ENCODE results near the gene HSPBAP1. TPM values are rescaled to one million over a fixed set of nuclear protein-coding genes. Genes with fewer than 3 reads are reported as not detected.

Gene HSPBAP1
- total RNA-seq, 2 experiments from 2014 or later: 4.4 to 5.9 TPM

GRCh38 chr3:122799322-122799721 lies 5.7 kb upstream of the HSPBAP1 start:
- ChIA-PET CTCF (no interaction called here), POLR2A (no interaction called here)

GRCh38 chr3:122797291-122797690 lies 3.7 kb upstream of the HSPBAP1 start:
- POLR2A ChIA-PET: no interaction called here
- CTCF ChIA-PET: interaction anchor here (1.6 kb wide), 1 partner anchor 42 kb away, joined by 8 read pairs; no protein-coding TSS in a partner anchor
- H3K4me3 Mint-ChIP-seq: no peak overlapping the region

More at GRCh38 chr3:122799322-122799721, 5.7 kb upstream of the HSPBAP1 start:
- ATAC-seq (no peak), DNase-seq (no peak)
- no peaks in the 10 kb centered on the region for H3K36me3 Mint-ChIP-seq (ENCODE audit: low read depth)
- H3K27me3 Mint-ChIP-seq (ENCODE audit: low read depth): no peaks in the 10 kb centered on the region
- no peak overlapping the region for H3K4me3 Mint-ChIP-seq
- H3K27ac Mint-ChIP-seq: no peak overlapping the region
- H3K9me3 Mint-ChIP-seq (ENCODE audit: insufficient read depth): no peaks in the 10 kb centered on the region
- H3K4me1 Mint-ChIP-seq (ENCODE audit: low read depth): peaks cover 17% of the 10 kb centered on the region

GRCh38 chr3:122795674-122796195 lies 2.1 kb upstream of the HSPBAP1 start:
- Mint-ChIP-seq H3K4me3 (peak overlapping the region; percentile 67), H3K9me3 (ENCODE audit: insufficient read depth) (no peaks in the 10 kb centered on the region), H3K27ac (no peak overlapping the region), H3K36me3 (ENCODE audit: low read depth) (no peaks in the 10 kb centered on the region), H3K27me3 (ENCODE audit: low read depth) (no peaks in the 10 kb centered on the region), H3K4me1 (ENCODE audit: low read depth) (peaks cover 28% of the 10 kb centered on the region)
- ATAC-seq: no peak
- no peak for DNase-seq
- ChIA-PET POLR2A (no interaction called here), CTCF (interaction anchor here (1.6 kb wide), 1 partner anchor 41 kb away, joined by 8 read pairs; no protein-coding TSS in a partner anchor)

More at GRCh38 chr3:122797291-122797690, 3.7 kb upstream of the HSPBAP1 start:
- Mint-ChIP-seq H3K27ac (no peak overlapping the region), H3K36me3 (ENCODE audit: low read depth) (no peaks in the 10 kb centered on the region), H3K4me1 (ENCODE audit: low read depth) (peaks cover 28% of the 10 kb centered on the region), H3K27me3 (ENCODE audit: low read depth) (no peaks in the 10 kb centered on the region), H3K9me3 (ENCODE audit: insufficient read depth) (no peaks in the 10 kb centered on the region)
- DNase-seq (no peak), ATAC-seq (no peak)

- H3K4me1 Mint-ChIP-seq (ENCODE audit: low read depth): peaks cover 28% of the 10 kb centered on the region
- ChIA-PET CTCF (no interaction called here), POLR2A (no interaction called here)
- DNase-seq (peak; percentile 61), ATAC-seq (peak; percentile 73)
- no peaks in the 10 kb centered on the region for H3K36me3 Mint-ChIP-seq (ENCODE audit: low read depth)
- no peaks in the 10 kb centered on the region for H3K9me3 Mint-ChIP-seq (ENCODE audit: insufficient read depth)
- H3K4me3 Mint-ChIP-seq: peak within 1 kb of the TSS; percentile 84
- no peaks in the 10 kb centered on the region for H3K27me3 Mint-ChIP-seq (ENCODE audit: low read depth)
- peak within 1 kb of the TSS; percentile 71 for H3K27ac Mint-ChIP-seq
These were observed 1.4 kb upstream of the HSPBAP1 start, which contains the start of gene SLC49A4 for GRCh38 chr3:122794779-122795673. TSS of gene SLC49A4 (plus strand) at chr3:122795069. CDS start at chr3:122795193, 124 bp downstream.

- H3K36me3 Mint-ChIP-seq (ENCODE audit: low read depth): no peaks in the 10 kb centered on the region
- no peak for DNase-seq
- no peaks in the 10 kb centered on the region for H3K27me3 Mint-ChIP-seq (ENCODE audit: low read depth)
- no peak for ATAC-seq
- H3K27ac Mint-ChIP-seq: peak overlapping the region; percentile 71
- CTCF ChIA-PET: no interaction called here
- H3K9me3 Mint-ChIP-seq (ENCODE audit: insufficient read depth): no peaks in the 10 kb centered on the region
- POLR2A ChIA-PET: interaction anchor here (0.7 kb wide), 1 partner anchor 239 kb away, joined by 3 read pairs; no protein-coding TSS in a partner anchor
- H3K4me3 Mint-ChIP-seq: peak overlapping the region; percentile 84
- peaks cover 28% of the 10 kb centered on the region for H3K4me1 Mint-ChIP-seq (ENCODE audit: low read depth)
These were observed 800 bp upstream of the HSPBAP1 start for GRCh38 chr3:122794483-122794778.

- Mint-ChIP-seq H3K9me3 (ENCODE audit: insufficient read depth) (no peaks in the 10 kb centered on the region), H3K4me1 (ENCODE audit: low read depth) (peaks cover 28% of the 10 kb centered on the region), H3K27ac (no peak overlapping the region), H3K4me3 (no peak overlapping the region), H3K27me3 (ENCODE audit: low read depth) (no peaks in the 10 kb centered on the region), H3K36me3 (ENCODE audit: low read depth) (no peaks in the 10 kb centered on the region)
- ATAC-seq (no peak), DNase-seq (no peak)
- ChIA-PET POLR2A (interaction anchor here (0.7 kb wide), 1 partner anchor 254 kb away, joined by 4 read pairs; no protein-coding TSS in a partner anchor), CTCF (interaction anchor here (0.9 to 1.2 kb wide), 2 partner anchors 29 to 34 kb away, joined by 3 read pairs; no protein-coding TSS in a partner anchor)
These were observed 3.9 kb downstream of the HSPBAP1 start for GRCh38 chr3:122789585-122790273.

- H3K4me1 Mint-ChIP-seq (ENCODE audit: low read depth): peaks cover 15% of the 10 kb centered on the region
- H3K27ac Mint-ChIP-seq: no peak overlapping the region
- ATAC-seq (no peak), DNase-seq (no peak)
- ChIA-PET POLR2A (no interaction called here), CTCF (no interaction called here)
- H3K36me3 Mint-ChIP-seq (ENCODE audit: low read depth): no peaks in the 10 kb centered on the region
- H3K4me3 Mint-ChIP-seq: no peak overlapping the region
- H3K9me3 Mint-ChIP-seq (ENCODE audit: insufficient read depth): no peaks in the 10 kb centered on the region
- no peaks in the 10 kb centered on the region for H3K27me3 Mint-ChIP-seq (ENCODE audit: low read depth)
These were observed 5.8 kb downstream of the HSPBAP1 start for GRCh38 chr3:122787872-122788271.

- Mint-ChIP-seq H3K4me1 (ENCODE audit: low read depth) (peaks cover 14% of the 10 kb centered on the region), H3K27me3 (ENCODE audit: low read depth) (no peaks in the 10 kb centered on the region), H3K4me3 (no peak overlapping the region), H3K27ac (no peak overlapping the region), H3K9me3 (ENCODE audit: insufficient read depth) (no peaks in the 10 kb centered on the region), H3K36me3 (ENCODE audit: low read depth) (no peaks in the 10 kb centered on the region)
- ChIA-PET CTCF (no interaction called here), POLR2A (no interaction called here)
- ATAC-seq (no peak), DNase-seq (no peak)
These were observed 7.6 kb downstream of the HSPBAP1 start for GRCh38 chr3:122786066-122786465.

GRCh38 chr3:122785231-122785630 lies 8.4 kb downstream of the HSPBAP1 start:
- DNase-seq (no peak), ATAC-seq (no peak)
- H3K9me3 Mint-ChIP-seq (ENCODE audit: insufficient read depth): no peaks in the 10 kb centered on the region
- CTCF ChIA-PET: interaction anchor here (2.5 kb wide), 1 partner anchor 29 kb away, joined by 8 read pairs; no protein-coding TSS in a partner anchor
- POLR2A ChIA-PET: no interaction called here
- peaks cover 14% of the 10 kb centered on the region for H3K4me1 Mint-ChIP-seq (ENCODE audit: low read depth)
- H3K27me3 Mint-ChIP-seq (ENCODE audit: low read depth): no peaks in the 10 kb centered on the region
- H3K27ac Mint-ChIP-seq: no peak overlapping the region
- no peaks in the 10 kb centered on the region for H3K36me3 Mint-ChIP-seq (ENCODE audit: low read depth)
- H3K4me3 Mint-ChIP-seq: no peak overlapping the region

- no peaks in the 10 kb centered on the region for H3K27me3 Mint-ChIP-seq (ENCODE audit: low read depth)
- ATAC-seq: no peak
- peaks cover 14% of the 10 kb centered on the region for H3K4me1 Mint-ChIP-seq (ENCODE audit: low read depth)
- H3K27ac Mint-ChIP-seq: no peak overlapping the region
- no peak for DNase-seq
- ChIA-PET POLR2A (no interaction called here), CTCF (interaction anchor here (2.5 kb wide), 1 partner anchor 29 kb away, joined by 8 read pairs; no protein-coding TSS in a partner anchor)
- no peaks in the 10 kb centered on the region for H3K36me3 Mint-ChIP-seq (ENCODE audit: low read depth)
- H3K4me3 Mint-ChIP-seq: no peak overlapping the region
- H3K9me3 Mint-ChIP-seq (ENCODE audit: insufficient read depth): no peaks in the 10 kb centered on the region
These were observed 9.2 kb downstream of the HSPBAP1 start for GRCh38 chr3:122784436-122784835.

- H3K9me3 Mint-ChIP-seq (ENCODE audit: insufficient read depth): no peaks in the 10 kb centered on the region
- no peaks in the 10 kb centered on the region for H3K27me3 Mint-ChIP-seq (ENCODE audit: low read depth)
- CTCF ChIA-PET: interaction anchor here (2.5 kb wide), 1 partner anchor 27 kb away, joined by 8 read pairs; no protein-coding TSS in a partner anchor
- H3K4me1 Mint-ChIP-seq (ENCODE audit: low read depth): peaks cover 8% of the 10 kb centered on the region
- POLR2A ChIA-PET: no interaction called here
- no peak for ATAC-seq
- no peak overlapping the region for H3K27ac Mint-ChIP-seq
- DNase-seq: no peak
- H3K36me3 Mint-ChIP-seq (ENCODE audit: low read depth): no peaks in the 10 kb centered on the region
- H3K4me3 Mint-ChIP-seq: no peak overlapping the region
These were observed 10.8 kb downstream of the HSPBAP1 start for GRCh38 chr3:122782804-122783203.

- no peak for ATAC-seq
- no peak overlapping the region for H3K27ac Mint-ChIP-seq
- H3K9me3 Mint-ChIP-seq (ENCODE audit: insufficient read depth): no peaks in the 10 kb centered on the region
- H3K4me1 Mint-ChIP-seq (ENCODE audit: low read depth): no peaks in the 10 kb centered on the region
- no peak overlapping the region for H3K4me3 Mint-ChIP-seq
- H3K27me3 Mint-ChIP-seq (ENCODE audit: low read depth): no peaks in the 10 kb centered on the region
- no peaks in the 10 kb centered on the region for H3K36me3 Mint-ChIP-seq (ENCODE audit: low read depth)
- ChIA-PET POLR2A (no interaction called here), CTCF (no interaction called here)
- DNase-seq: no peak
These were observed 16.1 kb downstream of the HSPBAP1 start for GRCh38 chr3:122777563-122777962.

Data from activated CD8-positive, alpha-beta T cell treated with anti-CD3 and anti-CD28 coated beads, Interleukin-2, amount 10 ng/mL, durations not matched to agents 7 days and 5 days (primary cell).